ENCODE results near the gene REM1.
A peak's percentile ranks its signal among the peaks of the same experiment; 100 is the strongest.
"Not testable (repeated sequence)": the region's sequence is repeated elsewhere in the genome, so short reads cannot be mapped to it uniquely, and the experiment has no call there.

The REM1 gene

DNA sequence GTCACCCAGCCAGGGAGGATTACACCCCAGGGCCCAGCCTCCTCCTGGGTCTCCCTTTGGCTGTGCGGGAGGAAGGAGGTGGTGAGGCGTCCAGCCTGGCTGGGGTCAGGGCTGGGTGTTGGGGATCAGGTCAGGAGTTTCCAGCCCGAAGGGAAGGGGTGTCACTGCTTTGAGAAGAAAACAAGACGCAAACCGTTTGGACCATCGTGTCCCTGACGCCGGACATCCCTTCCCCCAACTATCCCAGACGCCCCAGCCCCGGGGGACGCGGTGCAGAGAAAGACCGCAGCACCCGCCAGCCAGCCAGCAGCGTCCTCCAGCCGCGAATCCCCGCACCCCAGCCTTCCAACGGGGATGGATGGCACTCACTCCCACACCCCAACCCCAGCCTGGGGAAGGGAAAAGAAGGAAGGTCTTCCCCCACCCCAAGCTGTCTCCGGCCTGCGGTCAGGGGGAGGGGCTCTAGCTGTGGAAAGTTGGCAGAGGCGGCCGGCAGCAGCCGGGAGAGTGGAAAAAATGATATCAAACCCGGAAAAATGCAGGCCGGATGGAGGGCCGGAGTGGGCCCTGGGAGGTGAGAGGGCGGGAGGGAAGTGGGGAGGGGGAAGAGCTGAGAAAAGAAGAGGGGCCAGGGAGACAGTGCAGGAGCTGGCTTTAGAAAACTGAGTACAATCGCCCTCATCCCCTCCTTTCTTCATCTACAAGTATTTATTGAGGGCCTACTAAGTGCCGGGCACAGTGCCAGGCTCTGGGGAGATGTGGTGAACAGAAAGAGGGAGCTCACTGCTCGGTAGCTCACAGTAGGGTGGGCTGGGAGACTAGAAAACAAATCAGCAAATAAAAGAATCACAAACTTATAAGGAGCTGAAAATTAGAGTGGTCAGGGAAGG, 10.6 kb downstream of the REM1 start:
- no peak for DNase-seq (ENCODE audit: low read depth)

GRCh38 chr20:31488115-31488514, 13.0 kb downstream of the REM1 start:
- DNase-seq (ENCODE audit: low read depth), result no peak

GRCh38 chr20:31489152-31489551, 14.1 kb downstream of the REM1 start:
- no peak for DNase-seq (ENCODE audit: low read depth)

DNA sequence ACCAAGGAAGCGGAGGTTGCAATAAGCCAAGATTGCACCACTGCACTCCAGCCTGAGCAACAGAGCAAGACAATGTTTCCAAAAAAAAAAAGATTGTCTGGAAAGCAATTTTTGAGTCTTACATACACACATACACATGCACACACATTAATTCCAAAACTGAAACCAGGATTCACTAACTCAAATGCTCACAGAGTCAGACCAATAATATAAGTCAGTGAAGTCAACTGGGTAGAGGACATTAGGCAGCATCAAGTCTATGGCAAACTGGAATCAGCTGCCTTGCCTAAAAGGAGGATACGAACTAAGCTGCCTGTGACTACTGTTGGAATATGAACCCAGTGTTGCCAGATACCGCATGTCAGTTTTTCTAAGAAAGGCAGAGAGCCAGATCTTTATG, 15.7 kb downstream of the REM1 start:
- DNase-seq (ENCODE audit: low read depth), result no peak

DNA sequence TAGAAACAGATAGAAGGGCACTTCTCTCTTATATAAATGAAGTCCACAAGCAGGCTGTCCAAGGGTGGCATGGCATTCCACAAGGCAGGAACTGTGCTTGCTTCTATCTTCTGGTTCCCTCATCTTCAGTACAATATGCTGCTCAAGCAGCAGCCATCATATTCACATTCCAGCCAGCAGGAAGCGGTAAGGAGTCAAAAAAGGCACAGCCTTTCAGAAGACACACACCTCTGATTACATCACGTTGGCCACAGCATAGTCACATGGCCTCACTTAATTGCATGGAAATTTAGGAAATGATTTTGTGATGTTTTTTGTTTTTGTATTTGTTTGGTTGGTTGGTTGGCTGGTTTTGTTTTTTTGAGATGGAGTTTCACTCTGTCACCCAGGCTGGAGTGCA, 19.0 kb downstream of the REM1 start:
- no peak for DNase-seq (ENCODE audit: low read depth)

DNA sequence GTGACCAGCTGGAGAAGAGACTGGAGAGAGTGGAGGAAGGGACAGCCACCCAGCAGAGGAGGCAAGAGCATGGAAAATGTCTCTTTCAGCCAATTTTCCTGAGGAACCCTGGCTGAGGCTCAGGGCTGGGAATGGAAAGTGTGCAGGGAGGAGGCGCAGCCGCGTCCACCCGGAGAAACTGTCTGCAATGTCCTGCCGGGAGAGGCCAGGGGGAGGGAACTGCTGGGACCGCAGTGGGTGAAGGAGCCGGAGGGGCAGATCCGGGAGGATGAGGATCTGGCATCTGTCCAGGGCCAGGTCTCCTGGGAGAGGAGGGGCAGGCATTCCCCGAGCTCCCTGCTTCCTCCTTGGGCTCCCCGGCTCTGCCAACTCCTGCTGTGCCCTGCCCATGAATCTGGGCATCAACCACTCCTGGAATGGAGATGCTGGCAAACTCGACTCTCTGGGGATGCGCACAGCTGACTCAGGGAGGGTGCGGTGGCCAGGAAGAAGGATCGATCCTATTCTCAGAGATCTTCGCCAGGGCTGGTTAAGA, 21.7 kb downstream of the REM1 start:
- DNase-seq (ENCODE audit: low read depth), result no peak

DNA sequence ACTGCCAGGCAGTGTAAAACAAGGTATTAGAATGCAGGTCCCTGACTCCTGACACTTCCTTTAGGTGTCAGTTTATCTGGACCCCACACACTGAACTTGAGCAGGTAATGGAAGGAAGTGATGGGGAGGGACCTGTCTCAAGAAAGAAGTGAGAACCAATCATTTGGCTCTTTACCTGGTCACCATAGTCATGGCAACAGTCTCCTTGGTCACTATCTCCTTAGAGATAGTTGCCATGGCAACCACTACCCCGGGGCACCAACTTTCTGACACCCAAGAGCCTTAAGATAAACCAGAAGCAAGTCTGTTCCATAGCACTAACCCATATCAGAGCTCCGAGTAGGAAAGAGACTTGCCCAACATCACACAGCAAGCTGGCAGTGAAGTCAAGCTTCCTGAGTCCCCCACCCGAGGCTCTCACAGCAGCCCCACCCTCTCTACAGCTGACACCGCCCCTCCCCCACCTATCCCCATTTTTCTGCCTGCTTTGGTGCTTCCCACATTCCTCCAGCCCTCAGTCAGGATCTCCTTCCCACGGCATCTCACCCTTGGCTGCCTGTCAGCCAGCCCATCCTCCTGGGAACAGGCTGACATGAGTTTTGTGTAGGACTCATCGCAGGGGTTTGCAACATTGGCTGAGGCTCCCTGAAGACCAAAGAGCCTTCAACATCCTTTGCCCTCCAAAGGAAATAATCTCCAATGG, 22.9 kb downstream of the REM1 start:
- DNase-seq (ENCODE audit: low read depth), result no peak

GRCh38 chr20:31500527-31500926, 25.4 kb downstream of the REM1 start:
- no peak for DNase-seq (ENCODE audit: low read depth)

GRCh38 chr20:31502884-31503673, 28.0 kb downstream of the REM1 start:
- peak; percentile 64 for DNase-seq (ENCODE audit: low read depth)

DNA sequence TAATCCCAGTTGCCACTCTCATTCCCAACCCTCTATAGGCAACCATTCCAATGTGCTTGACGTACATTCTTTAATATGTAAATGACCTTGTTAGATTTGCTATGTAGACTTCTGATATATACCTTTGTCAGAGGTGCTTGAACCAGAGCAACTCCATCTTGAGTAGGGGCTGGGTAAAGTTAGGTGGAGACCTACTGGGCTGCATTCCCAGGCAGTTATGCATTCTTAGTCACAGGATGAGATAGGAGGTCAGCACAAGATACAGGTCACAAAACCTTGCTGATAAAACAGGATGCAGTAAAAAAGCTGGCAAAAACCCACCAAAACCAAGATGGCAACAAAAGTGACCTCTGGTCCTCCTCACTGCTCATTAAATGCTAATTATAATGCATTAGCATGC, 30.8 kb downstream of the REM1 start:
- DNase-seq (ENCODE audit: low read depth), result no peak

- no peak for DNase-seq (ENCODE audit: low read depth)
These were observed 33.6 kb downstream of the REM1 start for GRCh38 chr20:31508517-31509244.

GRCh38 chr20:31514154-31515071, 39.3 kb downstream of the REM1 start, which contains the start of gene HM13:
Gene HM13 (plus strand): TSS chr20:31514442. CDS start chr20:31514552, 110 bp downstream.
- DNase-seq (ENCODE audit: low read depth), result peak; percentile 79

DNA sequence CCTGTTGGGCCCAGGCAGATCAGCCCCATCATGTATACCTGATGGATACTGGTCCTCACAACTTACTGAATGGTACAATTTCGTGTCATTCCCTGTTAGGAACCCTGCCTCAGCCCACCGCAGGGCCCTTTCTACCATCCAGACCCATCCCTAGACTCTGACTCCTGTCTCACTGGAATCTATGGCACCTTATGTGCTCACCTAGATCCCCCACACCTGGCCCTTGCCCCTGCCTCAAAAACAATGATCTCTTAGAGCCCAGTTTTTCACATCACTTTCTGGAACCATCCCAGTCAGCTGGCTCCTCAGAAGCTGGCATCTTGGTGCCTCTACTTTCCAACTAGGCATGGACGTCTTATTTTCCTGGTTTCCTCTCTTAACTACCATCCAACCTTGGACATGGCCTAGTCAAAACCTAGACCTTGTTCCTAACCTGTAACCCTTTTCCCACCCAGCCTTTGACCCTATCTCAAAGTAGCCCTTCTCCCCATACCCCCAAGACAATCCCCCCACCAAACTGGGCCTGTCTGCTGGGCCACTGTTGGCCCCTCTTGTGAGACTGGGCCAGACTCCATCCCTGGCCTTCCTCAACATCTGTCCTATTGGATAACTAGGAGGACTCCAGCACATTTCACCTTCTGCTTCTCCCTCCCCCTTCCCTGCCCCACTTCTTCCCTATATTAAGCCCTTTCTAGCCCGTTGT, 40.1 kb downstream of the REM1 start:
- no peak for DNase-seq (ENCODE audit: low read depth)

DNA sequence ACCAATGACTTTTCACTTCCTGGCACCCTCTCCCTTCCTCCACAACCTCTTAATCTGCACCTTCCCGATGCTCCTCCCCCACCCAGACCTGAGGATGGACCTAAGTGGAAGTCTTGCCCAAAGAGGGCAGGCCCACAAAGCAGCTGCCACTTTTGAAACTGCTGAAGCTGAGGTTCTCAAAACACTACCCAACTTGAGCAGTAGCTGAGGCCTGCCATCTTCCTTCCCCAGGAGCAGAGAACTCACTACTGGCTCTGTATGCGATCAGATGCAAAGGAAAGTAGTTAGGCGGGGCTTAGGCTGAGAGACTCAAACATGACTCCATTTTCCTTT, 40.7 kb downstream of the REM1 start:
- DNase-seq (ENCODE audit: low read depth), result no peak

DNA sequence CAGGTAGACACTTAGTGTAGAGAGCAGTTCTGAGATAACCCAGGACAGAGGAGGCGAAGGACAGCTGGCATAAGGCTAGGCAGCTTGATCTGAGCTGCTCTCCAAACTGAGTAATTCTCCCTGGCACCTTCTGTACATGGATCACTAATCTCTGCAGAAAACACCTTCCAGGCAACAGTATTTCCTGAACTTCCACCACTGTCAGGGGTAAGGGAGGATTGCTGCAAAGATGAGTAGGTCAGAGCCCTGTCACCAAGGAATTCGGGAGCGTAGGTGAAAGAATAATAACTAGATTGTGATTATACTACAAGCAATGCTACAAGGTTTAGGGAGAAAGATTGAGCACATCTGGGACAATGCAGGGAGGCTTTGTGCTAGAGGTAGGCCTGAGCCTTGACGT, 41.1 kb downstream of the REM1 start:
- no peak for DNase-seq (ENCODE audit: low read depth)

- DNase-seq (ENCODE audit: low read depth), result no peak
These were observed 41.6 kb downstream of the REM1 start for GRCh38 chr20:31516651-31517050.

- DNase-seq (ENCODE audit: low read depth), result no peak
These were observed 42.3 kb downstream of the REM1 start for GRCh38 chr20:31517373-31517772.

GRCh38 chr20:31521267-31521666, 46.2 kb downstream of the REM1 start:
- DNase-seq (ENCODE audit: low read depth), result not testable (repeated sequence)

- DNase-seq (ENCODE audit: low read depth), result no peak
These were observed 47.6 kb downstream of the REM1 start for GRCh38 chr20:31522731-31523130.
